MCF 10A (cell line): ENCODE data around the gene GADD45B. TPM values are rescaled to one million over a fixed set of nuclear protein-coding genes. Genes with fewer than 3 reads are reported as not detected.

ENCODE experiments used
- BruUV-seq: library from RNA; stranded (reverse); fragments of 400-500 nt; replicated peaks from 2 replicates; lab custom pipeline; 2021; lab: Mats Ljungman, UMichigan
- CTCF ChIA-PET: fragments of 300-600 bp; sonication (Branson Sonifier 250); formaldehyde crosslinking; extraction: SDS; loops from one replicate; lab custom pipeline; 2021; ENCODE audit warnings: antibody characterized with exemption, inconsistent platforms; lab: Yijun Ruan, JAX
- POLR2A ChIA-PET: fragments of 300-600, 350-650 bp; sonication (Branson Sonifier 250); formaldehyde crosslinking; extraction: SDS; loops from one replicate; lab custom pipeline; 2020; ENCODE audit warnings: antibody characterized with exemption, inconsistent platforms; lab: Yijun Ruan, JAX
- DNase-seq: peaks from one replicate; pipeline ENCODE4 v3.0.0-alpha.2; 2018; ENCODE audit not compliant: unreplicated experiment
- H3K27ac Mint-ChIP-seq: one replicate; pipeline ENCODE4 v1.8.0; 2022; ENCODE audit warnings: mild to moderate bottlenecking, low read depth, mixed read lengths; ENCODE audit not compliant: unreplicated experiment
- H3K27me3 Mint-ChIP-seq: one replicate; pipeline ENCODE4 v1.8.0; 2022; ENCODE audit warnings: mixed read lengths; ENCODE audit not compliant: insufficient read depth, unreplicated experiment
- H3K36me3 Mint-ChIP-seq: one replicate; pipeline ENCODE4 v1.8.0; 2022; ENCODE audit warnings: mild to moderate bottlenecking, moderate library complexity, mixed read lengths; ENCODE audit not compliant: insufficient read depth, unreplicated experiment
- H3K4me1 Mint-ChIP-seq: one replicate; pipeline ENCODE4 v1.8.0; 2022; ENCODE audit warnings: mixed read lengths; ENCODE audit not compliant: insufficient read depth, unreplicated experiment
- H3K4me3 Mint-ChIP-seq: one replicate; pipeline ENCODE4 v1.8.0; 2022; ENCODE audit warnings: mild to moderate bottlenecking, moderate library complexity, mixed read lengths; ENCODE audit not compliant: unreplicated experiment
- H3K9me3 Mint-ChIP-seq: one replicate; pipeline ENCODE4 v1.8.0; 2022; ENCODE audit warnings: mixed read lengths; ENCODE audit not compliant: unreplicated experiment
- intact Hi-C: fragments of 100-400 bp; cut with micrococcal nuclease; formaldehyde crosslinking; loops from 2 replicates; pipeline ENCODE4 v1.14.1; 2022
- total RNA-seq: library from RNA; stranded (reverse); gene quantifications from 2 replicates; pipeline ENCODE4 v1.2.3, GENCODE V29; 2022
- TF ChIP-seq, protein P1 (sequence below): fragments of 200-600 bp; IDR thresholded peaks from one replicate; pipeline ENCODE4 v1.8.0; 2022; ENCODE audit warnings: antibody characterized with exemption, mild to moderate bottlenecking; ENCODE audit not compliant: unreplicated experiment

GADD45B gene
- total RNA-seq, 1 experiment from 2014 or later = 53.8 TPM

DNA sequence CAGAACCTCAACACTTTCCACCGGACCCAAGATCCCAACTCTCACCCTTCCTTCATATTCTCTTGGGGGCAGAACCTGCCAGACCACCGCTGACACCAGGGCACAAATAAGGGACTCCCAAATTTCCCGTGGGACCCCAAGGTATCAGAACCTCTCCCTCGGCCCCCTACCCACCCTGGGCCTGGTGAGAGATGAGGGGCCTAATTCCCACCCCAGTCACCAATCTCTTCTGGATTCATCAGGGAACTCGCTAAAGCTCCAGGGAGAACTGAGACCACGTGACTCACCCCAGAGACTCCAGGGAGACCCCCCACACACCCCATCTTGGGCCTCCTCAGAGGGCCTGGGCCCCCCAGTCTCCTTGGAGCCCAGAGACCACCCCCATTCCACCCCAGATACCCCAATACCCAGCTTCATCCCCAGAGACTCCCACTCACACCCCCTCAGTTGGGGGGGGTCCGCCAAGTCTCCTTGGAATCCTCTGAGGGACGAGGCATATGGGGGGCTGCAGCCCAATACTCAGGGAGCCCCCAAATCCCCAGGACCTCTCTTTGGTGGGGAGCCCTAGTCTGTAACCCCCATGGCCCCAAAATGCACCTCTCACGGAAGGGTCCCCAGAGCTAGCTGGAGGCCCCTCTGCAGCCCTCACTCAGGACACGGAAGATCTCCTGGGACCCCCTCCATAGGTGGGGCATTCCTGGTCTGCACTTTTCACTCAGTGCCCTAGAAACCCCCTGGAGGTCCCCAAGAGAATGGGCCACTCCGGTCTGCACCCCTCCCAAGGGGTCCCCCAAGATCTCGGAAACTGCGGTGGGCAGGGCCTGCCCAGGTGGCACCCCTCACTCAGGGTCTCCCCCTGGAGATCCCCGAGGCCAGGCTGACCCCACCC is 20.7 kb upstream of the GADD45B start:
- Mint-ChIP-seq H3K4me3 (peak overlapping the region; percentile 77), H3K9me3 (no peaks in the 10 kb centered on the region), H3K27me3 (no peaks in the 10 kb centered on the region), H3K27ac (peak overlapping the region; percentile 85), H3K36me3 (no peaks in the 10 kb centered on the region), H3K4me1 (peaks cover 18% of the 10 kb centered on the region)
- no peak for DNase-seq
- intact Hi-C loops = no loop called here
- ChIA-PET CTCF (interaction anchor here (0.5 to 0.6 kb wide), 4 partner anchors 157 to 1514 kb away, joined by 3 to 6 read pairs (median 3); no protein-coding TSS in a partner anchor), POLR2A (interaction anchor here (0.5 to 4.1 kb wide), 5 partner anchors 21 to 164 kb away, joined by 3 to 43 read pairs (median 6); partner anchors contain the start of genes GADD45B, LSM7, SPPL2B and TIMM13)
- BruUV-seq = no TSS peak
- TF ChIP-seq, protein P1, sequence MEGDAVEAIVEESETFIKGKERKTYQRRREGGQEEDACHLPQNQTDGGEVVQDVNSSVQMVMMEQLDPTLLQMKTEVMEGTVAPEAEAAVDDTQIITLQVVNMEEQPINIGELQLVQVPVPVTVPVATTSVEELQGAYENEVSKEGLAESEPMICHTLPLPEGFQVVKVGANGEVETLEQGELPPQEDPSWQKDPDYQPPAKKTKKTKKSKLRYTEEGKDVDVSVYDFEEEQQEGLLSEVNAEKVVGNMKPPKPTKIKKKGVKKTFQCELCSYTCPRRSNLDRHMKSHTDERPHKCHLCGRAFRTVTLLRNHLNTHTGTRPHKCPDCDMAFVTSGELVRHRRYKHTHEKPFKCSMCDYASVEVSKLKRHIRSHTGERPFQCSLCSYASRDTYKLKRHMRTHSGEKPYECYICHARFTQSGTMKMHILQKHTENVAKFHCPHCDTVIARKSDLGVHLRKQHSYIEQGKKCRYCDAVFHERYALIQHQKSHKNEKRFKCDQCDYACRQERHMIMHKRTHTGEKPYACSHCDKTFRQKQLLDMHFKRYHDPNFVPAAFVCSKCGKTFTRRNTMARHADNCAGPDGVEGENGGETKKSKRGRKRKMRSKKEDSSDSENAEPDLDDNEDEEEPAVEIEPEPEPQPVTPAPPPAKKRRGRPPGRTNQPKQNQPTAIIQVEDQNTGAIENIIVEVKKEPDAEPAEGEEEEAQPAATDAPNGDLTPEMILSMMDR = no peak

- BruUV-seq = no TSS peak
- Mint-ChIP-seq H3K36me3 (no peaks in the 10 kb centered on the region), H3K9me3 (no peaks in the 10 kb centered on the region), H3K4me3 (peak overlapping the region; percentile 77), H3K4me1 (peaks cover 18% of the 10 kb centered on the region), H3K27ac (peak overlapping the region; percentile 85), H3K27me3 (no peaks in the 10 kb centered on the region)
- peak; percentile 30 for DNase-seq
- ChIA-PET POLR2A (interaction anchor here (0.5 to 4.1 kb wide), 9 partner anchors 20 to 217 kb away, joined by 3 to 43 read pairs (median 3); partner anchors contain the start of genes GADD45B, LSM7, SPPL2B and TIMM13), CTCF (interaction anchor here (0.5 to 1.0 kb wide), 5 partner anchors 21 to 1513 kb away, joined by 3 to 6 read pairs (median 3); no protein-coding TSS in a partner anchor)
- TF ChIP-seq, protein P1 = no peak
- intact Hi-C loops = no loop called here
These were observed 19.9 kb upstream of the GADD45B start for GRCh38 chr19:2455851-2456570.

- no peak for DNase-seq
- H3K9me3 Mint-ChIP-seq = no peaks in the 10 kb centered on the region
- ChIA-PET POLR2A (interaction anchor here (0.9 to 4.1 kb wide), 7 partner anchors 19 to 493 kb away, joined by 3 to 43 read pairs (median 3); partner anchors contain the start of genes GADD45B, LSM7, SPPL2B and TIMM13), CTCF (interaction anchor here (1.0 to 1.2 kb wide), 2 partner anchors 160 to 177 kb away, joined by 3 read pairs; no protein-coding TSS in a partner anchor)
- H3K4me3 Mint-ChIP-seq = peak overlapping the region; percentile 77
- intact Hi-C loops = no loop called here
- TF ChIP-seq, protein P1 = no peak
- peaks cover 27% of the 10 kb centered on the region for H3K4me1 Mint-ChIP-seq
- BruUV-seq = no TSS peak
- H3K36me3 Mint-ChIP-seq = no peaks in the 10 kb centered on the region
- H3K27me3 Mint-ChIP-seq = no peaks in the 10 kb centered on the region
- peak overlapping the region; percentile 85 for H3K27ac Mint-ChIP-seq
These were observed 18.4 kb upstream of the GADD45B start for GRCh38 chr19:2457394-2458037.
